K562 (cell line): ENCODE measurements around the gene HSD17B12.

Experiments
- FOS ChIP-seq: IDR thresholded peaks from 3 replicates; pipeline ENCODE4 v1.6.1; 2011; ENCODE audit not compliant: insufficient read length; ENCODE audit errors: extremely low read depth
- NFYB ChIP-seq: IDR thresholded peaks from 2 replicates; pipeline ENCODE4 v1.6.1; 2011; ENCODE audit warnings: mild to moderate bottlenecking, moderate library complexity; ENCODE audit not compliant: insufficient read length; ENCODE audit errors: extremely low read depth
- NKRF ChIP-seq: fragments of 450-650 bp; IDR thresholded peaks from 2 replicates; pipeline ENCODE4 v1.6.1; 2016; ENCODE audit warnings: borderline replicate concordance
- SIN3B ChIP-seq: fragments of 450-650 bp; IDR thresholded peaks from 2 replicates; pipeline ENCODE4 v1.6.1; 2017; ENCODE audit warnings: low read depth, mild to moderate bottlenecking, moderate library complexity
- ZBTB26 ChIP-seq: fragments of 450-650 bp; formaldehyde crosslinking; IDR thresholded peaks from 2 replicates; pipeline ENCODE4 v1.4.0; 2022; ENCODE audit warnings: missing genetic modification characterization

- TF ChIP-seq SIN3B (no peak), FOS (no peak), NFYB (no peak), ZBTB26 (CRISPR knock-in tag) (no peak), NKRF (no peak)
These were observed 67.6 kb downstream of the HSD17B12 start for GRCh38 chr11:43748095-43748494.
